AG04449 (cell line): ENCODE measurements around the gene SHB.

ENCODE experiments used
- CTCF ChIA-PET: fragments of 350-600 bp; formaldehyde crosslinking; extraction: SDS; loops from one replicate; lab custom pipeline; 2021; ENCODE audit warnings: antibody characterized with exemption; lab: Yijun Ruan, JAX
- POLR2A ChIA-PET: fragments of 400-600, 350-600 bp; formaldehyde crosslinking; extraction: SDS; loops from one replicate; lab custom pipeline; 2020; ENCODE audit warnings: antibody characterized with exemption, inconsistent platforms; lab: Yijun Ruan, JAX
- DNase-seq: peaks from one replicate; pipeline ENCODE4 v3.0.0-alpha.2; 2010; ENCODE audit warnings: low read depth, low spot score
- H3K4me3 ChIP-seq: 2 replicates; pipeline ENCODE4 v1.5.1; 2011; ENCODE audit warnings: low read depth, mild to moderate bottlenecking, control low read depth, low read length
- CTCF ChIP-seq: IDR thresholded peaks from one replicate; pipeline ENCODE4 v1.5.1; 2011; ENCODE audit warnings: mild to moderate bottlenecking, moderate library complexity, low read length, control low read depth, inconsistent platforms; ENCODE audit not compliant: insufficient read depth; ENCODE audit errors: missing control alignments

Gene SHB

GRCh38 chr9:37917801-37918664, 151.0 kb downstream of the SHB start:
- ChIA-PET CTCF (interaction anchor here (0.8 to 18.1 kb wide), 5 partner anchors 7 to 346 kb away, joined by 3 to 214 read pairs (median 10); no protein-coding TSS in a partner anchor), POLR2A (no interaction called here)
- DNase-seq = no peak
- no peak for TF ChIP-seq CTCF
- H3K4me3 ChIP-seq = no peak overlapping the region

- no peak overlapping the region for H3K4me3 ChIP-seq
- no peak for TF ChIP-seq CTCF
- POLR2A ChIA-PET = no interaction called here
- CTCF ChIA-PET = interaction anchor here (0.9 to 18.1 kb wide), 7 partner anchors 8 to 346 kb away, joined by 3 to 214 read pairs (median 7); no protein-coding TSS in a partner anchor
- DNase-seq = no peak
Measured at GRCh38 chr9:37917313-37917731, 151.7 kb downstream of the SHB start.

- TF ChIP-seq CTCF = no peak
- no peak overlapping the region for H3K4me3 ChIP-seq
- CTCF ChIA-PET = interaction anchor here (0.9 to 18.1 kb wide), 11 partner anchors 9 to 347 kb away, joined by 3 to 214 read pairs (median 10); no protein-coding TSS in a partner anchor
- DNase-seq = no peak
- POLR2A ChIA-PET = no interaction called here
Measured at GRCh38 chr9:37916471-37917312, 152.3 kb downstream of the SHB start.

GRCh38 chr9:37915911-37916470, 153.0 kb downstream of the SHB start:
- no peak overlapping the region for H3K4me3 ChIP-seq
- no peak for DNase-seq
- ChIA-PET POLR2A (no interaction called here), CTCF (interaction anchor here (1.0 to 18.1 kb wide), 15 partner anchors 11 to 445 kb away, joined by 3 to 214 read pairs (median 10); no protein-coding TSS in a partner anchor)
- TF ChIP-seq CTCF = no peak

- TF ChIP-seq CTCF = no peak
- no peak for DNase-seq
- ChIA-PET POLR2A (interaction anchor here (1.0 kb wide), 1 partner anchor 103 kb away, joined by 3 read pairs; no protein-coding TSS in a partner anchor), CTCF (interaction anchor here (0.7 to 18.1 kb wide), 37 partner anchors 10 to 518 kb away, joined by 3 to 214 read pairs (median 6); partner anchors contain the start of gene SHB)
- H3K4me3 ChIP-seq = no peak overlapping the region
Measured at GRCh38 chr9:37914701-37915358, 154.2 kb downstream of the SHB start.
